ENCODE measurements around the gene SLC10A1. TPM values are rescaled to one million over a fixed set of nuclear protein-coding genes. Genes with fewer than 3 reads are reported as not detected.

The SLC10A1 gene
- total and polyA plus RNA-seq, 2 experiments from 2014 or later: 0.10 TPM; not detected in 1

DNA sequence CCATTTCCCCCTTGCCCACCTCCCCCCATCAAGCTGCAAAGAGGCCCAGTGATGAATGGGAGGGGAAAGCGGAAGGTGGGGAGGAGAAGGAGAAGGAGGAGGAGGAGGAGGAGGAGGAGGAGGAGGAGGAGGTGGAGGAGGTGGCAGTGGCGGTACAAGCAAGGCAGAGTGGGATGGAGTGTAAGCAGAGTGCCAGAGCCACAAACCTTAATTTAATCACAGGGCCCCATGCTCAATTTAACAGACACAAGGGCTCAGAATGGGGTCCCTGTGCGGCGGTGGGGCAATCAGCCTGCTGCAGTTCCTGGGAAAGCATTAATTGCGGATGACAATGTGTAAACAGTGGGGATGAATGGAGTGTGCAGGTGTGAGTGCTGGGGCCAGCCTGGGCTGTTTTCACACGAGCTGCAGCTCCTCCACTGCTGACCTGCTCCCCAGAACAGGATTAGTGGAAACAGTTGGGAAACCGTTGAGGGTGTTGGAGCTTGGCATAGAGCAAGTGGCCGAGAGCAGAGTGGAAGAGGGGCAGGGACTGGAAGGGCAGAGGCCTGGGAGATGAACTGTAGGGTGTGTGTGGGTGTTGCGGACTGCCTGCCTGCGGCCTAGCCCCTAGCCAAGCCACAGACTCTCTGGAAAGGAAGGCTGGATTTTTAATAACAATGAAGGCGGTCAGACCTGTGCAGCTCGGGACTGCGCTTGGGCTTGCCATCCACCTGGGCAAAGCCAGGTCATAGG, 45.8 kb upstream of the SLC10A1 start:
- peaks cover 6% of the 10 kb centered on the region; the same call in 1 of the 2 replicates for H3K4me1 ChIP-seq (ENCODE audit: insufficient read depth)
- TF ChIP-seq, protein P1, sequence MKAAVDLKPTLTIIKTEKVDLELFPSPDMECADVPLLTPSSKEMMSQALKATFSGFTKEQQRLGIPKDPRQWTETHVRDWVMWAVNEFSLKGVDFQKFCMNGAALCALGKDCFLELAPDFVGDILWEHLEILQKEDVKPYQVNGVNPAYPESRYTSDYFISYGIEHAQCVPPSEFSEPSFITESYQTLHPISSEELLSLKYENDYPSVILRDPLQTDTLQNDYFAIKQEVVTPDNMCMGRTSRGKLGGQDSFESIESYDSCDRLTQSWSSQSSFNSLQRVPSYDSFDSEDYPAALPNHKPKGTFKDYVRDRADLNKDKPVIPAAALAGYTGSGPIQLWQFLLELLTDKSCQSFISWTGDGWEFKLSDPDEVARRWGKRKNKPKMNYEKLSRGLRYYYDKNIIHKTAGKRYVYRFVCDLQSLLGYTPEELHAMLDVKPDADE (IDR thresholded peaks at IDR 0.05): no peak
- TF ChIP-seq STAT1 (IDR thresholded peaks at IDR 0.05; ENCODE audit: unreplicated experiment) (no peak), CREB1 (CRISPR knock-in tag; IDR thresholded peaks at IDR 0.05; ENCODE audit: low read depth) (no peak)
- no peaks in the 10 kb centered on the region for H3F3A ChIP-seq (replicated peaks; ENCODE audit: low read depth)
- H3K4me3 ChIP-seq: no peak overlapping the region
- H3K27ac ChIP-seq (ENCODE audit: low read depth): no peak overlapping the region
- no peaks in the 10 kb centered on the region for H4K20me1 ChIP-seq (replicated peaks; ENCODE audit: insufficient read depth)
- peak overlapping the region; percentile 90 for H2AFZ ChIP-seq
- peak; percentile 55 for ATAC-seq
- H3K27ac Mint-ChIP-seq: no peak overlapping the region
- H3K4me1 Mint-ChIP-seq: no peaks in the 10 kb centered on the region
- H3K36me3 Mint-ChIP-seq (ENCODE audit: low read depth): no peaks in the 10 kb centered on the region
- H3K36me3 ChIP-seq (ENCODE audit: insufficient read depth): no peaks in the 10 kb centered on the region
- H3K9me3 Mint-ChIP-seq: no peaks in the 10 kb centered on the region
- no peaks in the 10 kb centered on the region for H3K9me2 ChIP-seq (ENCODE audit: insufficient read depth)
- H3K27me3 Mint-ChIP-seq (ENCODE audit: insufficient read depth, low read depth, poor library complexity): peaks cover 2% of the 10 kb centered on the region
- no peak overlapping the region for H3K4me3 Mint-ChIP-seq
- no peak overlapping the region for H3K4me2 ChIP-seq
- H3K27me3 ChIP-seq (ENCODE audit: insufficient read depth): no peaks in the 10 kb centered on the region
- no peak for DNase-seq (ENCODE audit: low spot score)
- no peaks in the 10 kb centered on the region for H3K79me2 ChIP-seq (replicated peaks; ENCODE audit: insufficient read depth)

DNA sequence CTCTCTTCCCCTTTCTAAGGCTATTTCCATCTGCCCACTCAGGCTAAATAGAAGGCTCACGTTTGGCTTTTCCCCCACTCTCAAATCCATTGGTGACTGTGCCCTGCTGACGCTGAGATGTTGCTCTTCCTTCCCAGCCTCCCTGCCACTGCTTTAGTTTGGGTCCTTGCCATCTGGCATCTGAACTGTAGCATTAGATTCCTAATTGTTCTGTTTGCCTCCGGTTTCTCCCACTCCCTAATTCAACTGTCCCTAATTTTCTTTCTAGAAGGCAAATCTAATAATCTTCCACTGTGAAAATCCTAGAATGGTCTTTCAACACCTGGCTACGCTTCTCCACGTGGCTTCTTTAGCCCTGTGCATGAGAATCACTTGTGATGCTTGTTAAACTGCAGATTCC, 44.6 kb upstream of the SLC10A1 start:
- no peak overlapping the region for H3K27ac Mint-ChIP-seq
- TF ChIP-seq, protein P2, sequence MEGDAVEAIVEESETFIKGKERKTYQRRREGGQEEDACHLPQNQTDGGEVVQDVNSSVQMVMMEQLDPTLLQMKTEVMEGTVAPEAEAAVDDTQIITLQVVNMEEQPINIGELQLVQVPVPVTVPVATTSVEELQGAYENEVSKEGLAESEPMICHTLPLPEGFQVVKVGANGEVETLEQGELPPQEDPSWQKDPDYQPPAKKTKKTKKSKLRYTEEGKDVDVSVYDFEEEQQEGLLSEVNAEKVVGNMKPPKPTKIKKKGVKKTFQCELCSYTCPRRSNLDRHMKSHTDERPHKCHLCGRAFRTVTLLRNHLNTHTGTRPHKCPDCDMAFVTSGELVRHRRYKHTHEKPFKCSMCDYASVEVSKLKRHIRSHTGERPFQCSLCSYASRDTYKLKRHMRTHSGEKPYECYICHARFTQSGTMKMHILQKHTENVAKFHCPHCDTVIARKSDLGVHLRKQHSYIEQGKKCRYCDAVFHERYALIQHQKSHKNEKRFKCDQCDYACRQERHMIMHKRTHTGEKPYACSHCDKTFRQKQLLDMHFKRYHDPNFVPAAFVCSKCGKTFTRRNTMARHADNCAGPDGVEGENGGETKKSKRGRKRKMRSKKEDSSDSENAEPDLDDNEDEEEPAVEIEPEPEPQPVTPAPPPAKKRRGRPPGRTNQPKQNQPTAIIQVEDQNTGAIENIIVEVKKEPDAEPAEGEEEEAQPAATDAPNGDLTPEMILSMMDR (conservative IDR thresholded peaks at IDR 0.05; ENCODE audit: low read depth in 2 of 2): no peak
- no peak for TF ChIP-seq EZH2 (IDR thresholded peaks at IDR 0.05; ENCODE audit: low read depth, unreplicated experiment)
- TF ChIP-seq JUNB (IDR thresholded peaks at IDR 0.05; ENCODE audit: unreplicated experiment): no peak
- Histone ChIP-seq H2AFZ (peak overlapping the region; percentile 58), H3K4me1 (ENCODE audit: insufficient read depth) (peaks cover 6% of the 10 kb centered on the region; the same call in 1 of the 2 replicates), H3F3A (replicated peaks; ENCODE audit: low read depth) (no peaks in the 10 kb centered on the region), H3K4me3 (no peak overlapping the region), H3K4me2 (no peak overlapping the region), H4K20me1 (replicated peaks; ENCODE audit: insufficient read depth) (no peaks in the 10 kb centered on the region), H3K27ac (ENCODE audit: low read depth) (no peak overlapping the region), H3K9me2 (ENCODE audit: insufficient read depth) (no peaks in the 10 kb centered on the region), H3K36me3 (ENCODE audit: insufficient read depth) (no peaks in the 10 kb centered on the region), H3K27me3 (ENCODE audit: insufficient read depth) (no peaks in the 10 kb centered on the region), H3K79me2 (replicated peaks; ENCODE audit: insufficient read depth) (no peaks in the 10 kb centered on the region)
- H3K27me3 Mint-ChIP-seq (ENCODE audit: insufficient read depth, low read depth, poor library complexity): peaks cover 2% of the 10 kb centered on the region
- ATAC-seq (no peak), DNase-seq (ENCODE audit: low spot score) (no peak)
- H3K36me3 Mint-ChIP-seq (ENCODE audit: low read depth): no peaks in the 10 kb centered on the region
- H3K4me1 Mint-ChIP-seq: no peaks in the 10 kb centered on the region
- H3K9me3 Mint-ChIP-seq: no peaks in the 10 kb centered on the region
- no peak overlapping the region for H3K4me3 Mint-ChIP-seq

DNA sequence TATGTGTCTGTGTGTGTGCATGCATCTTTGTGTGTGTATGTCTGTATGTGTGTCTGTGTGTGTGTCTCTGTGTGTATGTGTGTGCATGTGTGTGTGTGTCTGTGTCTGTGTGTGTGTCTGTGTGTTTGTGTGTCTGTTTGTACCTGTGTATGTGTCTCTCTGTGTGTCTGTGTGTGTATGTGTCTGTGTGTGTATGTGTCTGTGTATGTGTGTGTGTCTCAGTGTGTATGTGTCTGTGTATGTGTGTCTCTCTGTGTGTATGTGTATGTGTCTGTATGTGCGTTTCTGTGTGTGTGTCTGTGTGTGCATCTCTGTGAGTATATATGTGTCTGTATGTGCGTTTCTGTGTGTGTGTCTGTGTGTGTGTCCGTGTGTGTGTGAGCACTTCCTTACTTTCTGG, 42.6 kb upstream of the SLC10A1 start:
- H2AFZ ChIP-seq: no peak overlapping the region
- no peaks in the 10 kb centered on the region for H3K79me2 ChIP-seq (replicated peaks; ENCODE audit: insufficient read depth)
- peaks cover 2% of the 10 kb centered on the region for H3K27me3 Mint-ChIP-seq (ENCODE audit: insufficient read depth, low read depth, poor library complexity)
- H3K4me3 Mint-ChIP-seq: no peak overlapping the region
- H3K4me1 Mint-ChIP-seq: no peaks in the 10 kb centered on the region
- H3K9me2 ChIP-seq (ENCODE audit: insufficient read depth): no peaks in the 10 kb centered on the region
- DNase-seq (ENCODE audit: low spot score) (no peak), ATAC-seq (no peak)
- no peaks in the 10 kb centered on the region for H4K20me1 ChIP-seq (replicated peaks; ENCODE audit: insufficient read depth)
- no peaks in the 10 kb centered on the region for H3K36me3 Mint-ChIP-seq (ENCODE audit: low read depth)
- H3F3A ChIP-seq (replicated peaks; ENCODE audit: low read depth): no peaks in the 10 kb centered on the region
- no peak overlapping the region for H3K27ac Mint-ChIP-seq
- H3K4me1 ChIP-seq (ENCODE audit: insufficient read depth): peaks cover 6% of the 10 kb centered on the region; the same call in 1 of the 2 replicates
- H3K4me2 ChIP-seq: no peak overlapping the region
- no peak overlapping the region for H3K4me3 ChIP-seq
- H3K36me3 ChIP-seq (ENCODE audit: insufficient read depth): no peaks in the 10 kb centered on the region
- no peak overlapping the region for H3K27ac ChIP-seq (ENCODE audit: low read depth)
- no peaks in the 10 kb centered on the region for H3K9me3 Mint-ChIP-seq
- H3K27me3 ChIP-seq (ENCODE audit: insufficient read depth): no peaks in the 10 kb centered on the region
- TF ChIP-seq, protein P3, sequence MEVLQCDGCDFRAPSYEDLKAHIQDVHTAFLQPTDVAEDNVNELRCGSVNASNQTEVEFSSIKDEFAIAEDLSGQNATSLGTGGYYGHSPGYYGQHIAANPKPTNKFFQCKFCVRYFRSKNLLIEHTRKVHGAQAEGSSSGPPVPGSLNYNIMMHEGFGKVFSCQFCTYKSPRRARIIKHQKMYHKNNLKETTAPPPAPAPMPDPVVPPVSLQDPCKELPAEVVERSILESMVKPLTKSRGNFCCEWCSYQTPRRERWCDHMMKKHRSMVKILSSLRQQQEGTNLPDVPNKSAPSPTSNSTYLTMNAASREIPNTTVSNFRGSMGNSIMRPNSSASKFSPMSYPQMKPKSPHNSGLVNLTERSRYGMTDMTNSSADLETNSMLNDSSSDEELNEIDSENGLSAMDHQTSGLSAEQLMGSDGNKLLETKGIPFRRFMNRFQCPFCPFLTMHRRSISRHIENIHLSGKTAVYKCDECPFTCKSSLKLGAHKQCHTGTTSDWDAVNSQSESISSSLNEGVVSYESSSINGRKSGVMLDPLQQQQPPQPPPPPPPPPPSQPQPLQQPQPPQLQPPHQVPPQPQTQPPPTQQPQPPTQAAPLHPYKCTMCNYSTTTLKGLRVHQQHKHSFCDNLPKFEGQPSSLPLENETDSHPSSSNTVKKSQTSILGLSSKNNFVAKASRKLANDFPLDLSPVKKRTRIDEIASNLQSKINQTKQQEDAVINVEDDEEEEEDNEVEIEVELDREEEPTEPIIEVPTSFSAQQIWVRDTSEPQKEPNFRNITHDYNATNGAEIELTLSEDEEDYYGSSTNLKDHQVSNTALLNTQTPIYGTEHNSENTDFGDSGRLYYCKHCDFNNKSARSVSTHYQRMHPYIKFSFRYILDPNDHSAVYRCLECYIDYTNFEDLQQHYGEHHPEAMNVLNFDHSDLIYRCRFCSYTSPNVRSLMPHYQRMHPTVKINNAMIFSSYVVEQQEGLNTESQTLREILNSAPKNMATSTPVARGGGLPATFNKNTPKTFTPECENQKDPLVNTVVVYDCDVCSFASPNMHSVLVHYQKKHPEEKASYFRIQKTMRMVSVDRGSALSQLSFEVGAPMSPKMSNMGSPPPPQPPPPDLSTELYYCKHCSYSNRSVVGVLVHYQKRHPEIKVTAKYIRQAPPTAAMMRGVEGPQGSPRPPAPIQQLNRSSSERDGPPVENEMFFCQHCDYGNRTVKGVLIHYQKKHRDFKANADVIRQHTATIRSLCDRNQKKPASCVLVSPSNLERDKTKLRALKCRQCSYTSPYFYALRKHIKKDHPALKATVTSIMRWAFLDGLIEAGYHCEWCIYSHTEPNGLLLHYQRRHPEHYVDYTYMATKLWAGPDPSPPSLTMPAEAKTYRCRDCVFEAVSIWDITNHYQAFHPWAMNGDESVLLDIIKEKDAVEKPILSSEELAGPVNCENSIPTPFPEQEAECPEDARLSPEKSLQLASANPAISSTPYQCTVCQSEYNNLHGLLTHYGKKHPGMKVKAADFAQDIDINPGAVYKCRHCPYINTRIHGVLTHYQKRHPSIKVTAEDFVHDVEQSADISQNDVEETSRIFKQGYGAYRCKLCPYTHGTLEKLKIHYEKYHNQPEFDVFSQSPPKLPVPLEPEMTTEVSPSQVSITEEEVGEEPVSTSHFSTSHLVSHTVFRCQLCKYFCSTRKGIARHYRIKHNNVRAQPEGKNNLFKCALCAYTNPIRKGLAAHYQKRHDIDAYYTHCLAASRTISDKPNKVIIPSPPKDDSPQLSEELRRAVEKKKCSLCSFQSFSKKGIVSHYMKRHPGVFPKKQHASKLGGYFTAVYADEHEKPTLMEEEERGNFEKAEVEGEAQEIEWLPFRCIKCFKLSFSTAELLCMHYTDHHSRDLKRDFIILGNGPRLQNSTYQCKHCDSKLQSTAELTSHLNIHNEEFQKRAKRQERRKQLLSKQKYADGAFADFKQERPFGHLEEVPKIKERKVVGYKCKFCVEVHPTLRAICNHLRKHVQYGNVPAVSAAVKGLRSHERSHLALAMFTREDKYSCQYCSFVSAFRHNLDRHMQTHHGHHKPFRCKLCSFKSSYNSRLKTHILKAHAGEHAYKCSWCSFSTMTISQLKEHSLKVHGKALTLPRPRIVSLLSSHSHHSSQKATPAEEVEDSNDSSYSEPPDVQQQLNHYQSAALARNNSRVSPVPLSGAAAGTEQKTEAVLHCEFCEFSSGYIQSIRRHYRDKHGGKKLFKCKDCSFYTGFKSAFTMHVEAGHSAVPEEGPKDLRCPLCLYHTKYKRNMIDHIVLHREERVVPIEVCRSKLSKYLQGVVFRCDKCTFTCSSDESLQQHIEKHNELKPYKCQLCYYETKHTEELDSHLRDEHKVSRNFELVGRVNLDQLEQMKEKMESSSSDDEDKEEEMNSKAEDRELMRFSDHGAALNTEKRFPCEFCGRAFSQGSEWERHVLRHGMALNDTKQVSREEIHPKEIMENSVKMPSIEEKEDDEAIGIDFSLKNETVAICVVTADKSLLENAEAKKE (CRISPR knock-in tag; IDR thresholded peaks at IDR 0.05): no peak

Measured in GM23338 (cell line).